Amygdala (tissue), 56 donors: ENCODE data around the gene KLHDC9.

Experiments
- DNase-seq, 56 donors: peaks; one replicate each; lab custom pipeline; 2025; lab: John Stamatoyannopoulos, UW

Gene KLHDC9

DNA sequence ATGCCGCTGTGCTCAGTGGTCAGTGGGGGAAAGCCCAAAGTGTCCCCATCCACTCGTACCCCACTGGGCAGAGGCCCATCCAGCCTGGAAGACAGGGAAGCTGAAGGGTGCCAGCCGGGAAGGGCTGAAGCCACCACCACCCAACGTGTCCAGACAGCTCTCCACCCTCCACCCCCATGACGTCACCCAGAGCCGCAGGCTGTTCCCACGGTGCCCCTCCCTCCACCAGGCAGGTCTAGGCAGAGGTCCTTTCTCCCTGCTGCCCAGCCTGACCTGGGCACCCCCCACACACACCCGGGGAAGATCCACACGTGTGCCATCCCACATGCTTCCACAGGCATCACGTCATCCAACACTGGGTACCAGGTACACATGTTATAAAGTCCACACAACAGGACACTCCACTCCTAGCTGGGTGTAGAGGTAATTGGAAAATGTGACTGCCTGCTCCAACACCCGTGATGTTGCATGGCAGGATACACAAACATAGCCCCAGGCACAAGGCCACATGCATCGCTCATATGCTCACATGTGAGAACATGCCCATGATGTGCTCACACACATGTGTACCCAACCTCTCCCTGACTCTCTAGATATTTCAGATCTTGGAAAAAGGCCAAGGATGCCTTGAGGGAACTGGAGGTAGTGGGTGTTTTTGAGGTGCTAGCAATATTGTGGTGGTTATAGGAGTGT is 23.3 kb upstream of the KLHDC9 start:
- DNase-seq = no peak

DNA sequence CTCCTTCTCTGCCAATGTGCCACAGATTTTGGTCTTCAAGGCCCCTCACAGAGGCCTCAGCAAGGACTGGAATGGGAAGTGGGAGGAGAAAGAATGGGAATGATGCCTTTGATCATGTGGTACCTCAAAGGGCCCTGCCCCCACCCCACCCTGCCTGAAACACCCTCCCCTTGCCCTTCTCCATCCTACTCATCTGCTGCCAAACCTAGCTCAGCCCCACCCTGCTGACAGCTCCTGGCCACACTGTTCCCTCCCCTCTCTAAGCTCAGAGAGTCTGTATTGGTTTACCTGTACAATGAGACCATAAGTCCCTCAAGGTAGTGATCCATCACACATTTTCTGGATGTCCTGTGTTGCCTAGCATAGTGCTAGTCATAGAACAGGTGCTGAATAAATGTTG is 21.8 kb upstream of the KLHDC9 start:
- no peak for DNase-seq

DNA sequence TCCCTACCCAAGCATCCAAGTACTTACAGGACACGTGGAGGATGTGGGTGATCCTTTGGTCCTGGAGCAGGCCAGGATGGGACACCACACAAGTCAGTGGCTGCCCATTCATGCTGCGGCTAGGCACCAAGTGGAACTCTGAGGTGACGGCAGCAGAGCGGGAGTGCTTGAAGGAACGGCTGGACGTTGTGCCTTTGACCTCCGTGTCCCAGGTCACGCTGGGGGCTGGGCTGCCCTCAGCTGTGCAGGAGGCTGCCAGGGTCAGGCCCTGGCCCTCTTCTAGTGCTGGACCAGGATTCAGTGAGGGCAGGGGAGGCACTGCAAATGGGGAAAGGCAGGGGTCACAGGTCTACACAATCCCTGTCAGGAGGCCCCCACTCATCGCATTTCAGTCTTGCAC is 20.7 kb upstream of the KLHDC9 start:
- DNase-seq = no peak

DNA sequence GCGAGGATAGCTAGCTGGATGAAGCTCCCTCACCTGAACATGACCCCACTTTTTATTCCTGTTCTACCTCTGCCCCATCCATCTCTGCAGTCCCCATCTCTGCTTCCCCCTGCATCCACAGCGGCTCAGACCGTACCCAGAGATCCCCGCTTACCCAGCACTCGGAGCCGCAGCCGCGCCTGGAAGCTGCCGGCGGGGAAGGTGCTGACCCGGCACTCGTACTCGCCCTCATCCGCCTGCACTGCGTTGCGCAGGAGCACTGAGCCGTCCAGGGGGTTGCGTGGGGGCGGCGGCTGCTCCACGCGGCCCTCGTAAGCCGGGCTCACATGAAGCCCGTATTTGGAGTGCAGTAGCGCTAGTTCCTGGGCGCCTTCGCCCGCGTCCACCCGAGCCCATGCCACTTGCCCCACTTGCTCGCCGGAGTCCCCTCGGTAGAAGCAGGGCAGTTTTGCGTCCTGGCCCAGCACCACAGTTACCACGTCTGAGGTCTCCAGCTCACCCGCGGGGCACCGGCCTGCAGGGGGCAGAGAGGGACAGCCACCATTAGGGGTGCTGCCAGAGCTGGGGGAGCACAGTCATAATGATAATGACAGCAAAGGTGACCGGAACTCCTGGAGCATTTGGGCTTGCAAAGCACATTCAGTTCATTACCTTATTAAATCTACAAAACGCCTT is 18.6 kb upstream of the KLHDC9 start:
- DNase-seq = no peak

DNA sequence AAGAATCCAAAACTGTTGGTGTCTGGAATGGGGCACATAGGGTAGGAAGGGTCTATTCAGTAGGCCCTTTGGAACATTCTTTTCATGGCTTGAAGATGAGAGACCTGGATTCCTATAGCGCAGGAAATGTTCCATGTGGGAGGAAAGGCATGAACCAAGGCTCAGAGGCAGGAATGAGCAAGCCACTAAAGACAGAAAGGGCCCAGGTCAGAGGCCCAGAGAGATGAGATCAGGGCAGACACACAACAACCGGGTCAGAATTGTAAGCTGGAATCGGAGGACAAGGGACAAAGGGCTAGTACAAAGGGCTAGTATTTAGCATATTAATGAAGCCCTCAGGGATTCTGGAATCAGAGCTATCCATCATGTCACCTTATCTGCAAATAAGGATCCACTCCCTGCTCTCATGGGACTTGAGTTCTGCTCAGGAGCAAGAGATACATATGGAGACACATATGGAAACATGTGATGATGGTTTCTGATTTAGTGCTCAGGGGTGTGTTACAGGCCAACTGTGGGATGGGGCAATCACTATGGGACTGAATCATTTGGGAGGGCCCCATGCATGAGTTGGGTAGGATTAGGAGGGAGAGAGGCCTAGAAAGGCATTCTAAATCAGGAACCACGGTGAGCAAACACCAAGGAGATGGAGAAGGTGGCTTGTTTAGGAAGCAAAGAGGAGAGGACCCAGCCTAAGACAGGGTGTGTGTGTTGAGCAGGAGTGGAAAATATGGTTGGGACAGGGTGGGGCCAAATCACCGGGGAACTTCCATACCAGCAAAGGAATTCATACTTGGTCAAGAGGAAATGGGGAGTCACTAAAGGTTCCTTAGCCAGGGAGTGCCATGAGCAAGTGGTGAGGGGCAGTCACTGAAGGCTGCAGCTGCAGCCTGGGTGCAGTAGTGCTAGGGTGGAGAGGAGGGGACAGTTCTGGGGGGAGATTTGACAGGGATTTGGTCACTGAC is 17.4 kb upstream of the KLHDC9 start:
- DNase-seq = no peak

DNA sequence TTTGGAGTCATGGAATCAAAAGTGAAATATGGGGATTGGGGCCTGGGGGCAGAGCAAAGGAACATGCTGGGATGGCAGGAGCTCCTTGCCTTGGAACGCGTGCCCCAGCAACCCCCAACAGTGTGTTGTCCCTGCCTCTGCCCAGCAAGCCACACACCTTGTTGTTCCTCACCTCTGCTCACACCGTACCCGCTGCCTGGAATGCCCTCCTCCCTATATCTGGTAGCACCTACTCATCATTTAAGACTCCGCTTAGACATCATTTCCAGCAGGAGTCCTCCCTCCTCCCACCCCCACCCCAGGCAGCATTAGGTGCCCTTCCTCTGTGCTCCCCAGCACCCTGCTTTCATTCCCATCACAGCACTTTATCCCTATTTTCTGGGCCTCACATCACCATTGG is 16.6 kb upstream of the KLHDC9 start:
- DNase-seq = no peak

DNA sequence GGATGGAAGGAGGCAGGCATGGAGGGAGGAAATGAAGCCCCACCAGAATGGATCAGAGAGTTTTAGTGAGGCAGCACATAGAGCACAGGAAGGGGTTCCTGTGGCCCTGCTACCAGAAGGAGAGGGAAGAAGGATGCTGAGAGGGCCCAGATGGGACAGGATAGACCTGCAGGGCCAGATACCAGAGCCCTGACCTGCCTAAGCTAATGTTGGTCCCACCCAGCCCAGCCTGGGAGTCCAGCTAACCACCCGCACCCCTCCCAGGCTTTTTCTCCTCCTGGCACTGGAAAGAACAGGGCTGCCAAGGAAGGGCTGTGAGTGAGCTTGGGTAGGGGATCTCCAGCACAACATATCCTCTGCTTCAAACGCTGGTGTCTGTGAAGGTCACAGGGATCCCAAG is 15.7 kb upstream of the KLHDC9 start:
- DNase-seq = no peak

DNA sequence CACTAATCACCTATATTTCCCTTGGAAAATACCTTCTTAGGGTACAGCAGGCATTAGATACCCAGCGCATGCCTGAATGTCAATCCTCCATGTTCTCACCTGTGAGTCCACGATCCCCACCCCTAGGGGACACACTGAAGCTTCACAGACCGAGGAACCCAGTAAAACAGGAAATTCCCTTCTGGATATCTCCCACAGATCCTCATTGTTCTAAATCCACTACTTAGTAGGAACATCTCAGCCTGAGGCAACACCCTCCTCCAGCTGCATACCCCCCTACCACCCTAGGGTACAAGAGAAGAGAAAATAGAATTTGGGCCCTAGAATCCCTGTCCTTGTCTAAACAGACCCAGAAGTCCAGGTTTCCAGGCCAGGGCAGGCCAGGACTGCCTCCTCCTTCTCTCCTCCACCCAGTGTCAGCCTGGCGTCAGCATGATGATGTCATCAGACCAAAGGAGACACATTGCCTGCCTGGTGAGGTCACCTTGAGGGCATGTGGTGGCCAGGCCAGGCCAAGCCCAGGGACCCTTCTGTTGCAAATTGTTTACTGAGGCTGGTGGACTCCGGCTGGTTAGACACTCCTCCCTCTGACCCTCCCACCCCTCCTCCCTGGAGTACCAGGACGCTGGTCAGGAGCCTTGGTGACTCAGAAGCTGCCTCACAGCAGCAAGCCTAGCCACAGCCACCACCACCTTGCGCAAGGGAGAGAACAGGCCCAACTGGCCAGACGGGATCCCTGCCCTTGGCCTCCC is 15.0 kb upstream of the KLHDC9 start:
- no peak for DNase-seq

DNA sequence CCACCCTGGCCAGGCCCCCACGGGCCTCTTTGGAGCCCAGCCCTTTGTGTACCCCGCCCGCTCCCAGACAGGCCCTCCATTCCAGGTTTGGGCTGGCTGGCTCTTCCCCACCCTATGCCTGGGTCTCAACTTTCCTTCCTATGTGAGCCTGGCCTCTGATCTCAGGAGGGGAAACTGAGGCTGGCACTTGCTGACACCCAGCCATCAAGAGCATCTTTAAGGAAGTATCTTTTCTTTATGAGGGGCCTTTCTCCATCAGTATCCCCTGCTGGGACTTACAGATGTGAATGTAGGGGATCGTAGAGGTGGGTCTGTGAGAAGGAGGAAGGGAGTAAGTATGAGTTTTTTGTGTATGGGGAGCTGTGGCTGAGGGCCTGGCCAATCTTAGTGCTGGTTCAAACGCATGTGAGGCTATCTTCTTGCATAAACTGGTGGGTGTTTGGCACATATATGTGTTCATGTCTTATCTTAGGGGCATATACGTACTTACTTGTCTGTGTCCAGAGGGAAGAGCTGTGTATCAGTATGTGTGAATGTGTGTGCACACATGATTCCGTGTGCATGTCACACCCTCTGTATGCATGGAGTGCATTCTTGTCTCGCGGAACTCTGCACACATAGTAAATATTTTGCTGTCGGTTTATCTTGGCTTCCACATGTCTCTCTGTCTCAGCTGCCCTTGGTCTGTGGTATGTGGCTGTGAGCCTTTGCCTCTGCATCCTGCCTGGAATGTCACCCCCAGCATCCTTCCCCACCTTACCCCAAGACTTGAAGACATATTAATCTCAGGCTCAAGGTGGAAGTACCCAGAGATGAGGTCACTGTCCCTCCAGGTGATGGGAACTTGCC is 14.2 kb upstream of the KLHDC9 start:
- no peak for DNase-seq

DNA sequence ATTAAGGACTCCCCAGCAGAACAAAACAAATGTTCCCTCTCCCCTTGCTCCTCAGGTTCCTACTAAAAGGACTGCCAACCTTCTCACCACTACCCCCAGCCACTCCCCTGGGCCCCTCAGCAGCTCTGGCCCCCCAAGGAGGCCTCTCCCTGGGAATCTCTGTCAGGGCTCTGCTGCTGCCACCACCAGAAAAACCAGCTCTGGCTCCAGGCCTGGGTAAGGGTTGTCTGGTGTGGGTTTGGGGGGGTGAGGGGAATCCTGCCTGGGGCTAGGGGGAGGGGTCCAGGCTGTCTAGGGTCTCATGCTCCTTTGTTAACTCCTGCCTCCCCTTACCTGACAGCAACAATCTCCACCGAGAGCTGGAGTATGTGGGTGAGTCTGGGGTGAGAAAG is 13.6 kb upstream of the KLHDC9 start:
- no peak for DNase-seq

DNA sequence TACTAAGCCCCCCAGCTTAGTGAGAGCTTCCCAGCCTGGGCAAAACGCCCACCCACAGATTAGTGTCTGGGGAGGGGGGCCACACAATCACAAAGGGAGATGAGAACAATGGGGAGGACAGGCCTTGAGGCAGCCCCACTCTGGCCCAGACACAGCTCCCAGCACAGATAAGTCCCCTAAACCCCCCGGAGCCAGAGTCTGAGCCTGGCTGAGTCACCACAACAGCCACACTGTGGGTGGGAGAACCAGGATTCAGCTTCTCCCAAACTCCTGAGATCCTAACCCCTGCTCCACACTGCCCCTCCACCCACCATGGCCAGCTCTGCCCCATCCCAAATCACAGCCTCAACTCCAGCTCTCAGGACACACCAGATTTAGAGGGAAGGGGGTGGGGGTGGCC is 13.0 kb upstream of the KLHDC9 start:
- no peak for DNase-seq

DNA sequence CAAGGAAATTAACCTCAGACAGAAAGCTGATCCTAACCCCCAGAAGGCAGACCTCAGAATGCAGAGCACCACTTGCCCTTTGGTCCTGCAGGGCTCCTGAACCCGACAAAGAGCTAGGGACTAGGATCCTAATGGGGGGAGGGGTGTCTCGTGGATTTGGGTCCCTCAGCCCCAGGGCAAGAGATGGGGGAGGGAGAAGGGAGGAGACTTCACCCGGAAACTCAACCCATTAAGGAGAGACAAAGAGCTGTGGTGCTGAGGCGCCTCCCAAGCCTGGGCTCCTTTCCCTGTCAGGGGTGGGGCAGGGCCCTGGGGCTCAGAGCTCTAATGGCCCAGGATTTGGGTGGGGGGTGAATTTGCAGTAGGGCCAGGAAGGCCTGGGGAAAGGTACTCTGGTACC is 11.7 kb upstream of the KLHDC9 start:
- no peak for DNase-seq

DNA sequence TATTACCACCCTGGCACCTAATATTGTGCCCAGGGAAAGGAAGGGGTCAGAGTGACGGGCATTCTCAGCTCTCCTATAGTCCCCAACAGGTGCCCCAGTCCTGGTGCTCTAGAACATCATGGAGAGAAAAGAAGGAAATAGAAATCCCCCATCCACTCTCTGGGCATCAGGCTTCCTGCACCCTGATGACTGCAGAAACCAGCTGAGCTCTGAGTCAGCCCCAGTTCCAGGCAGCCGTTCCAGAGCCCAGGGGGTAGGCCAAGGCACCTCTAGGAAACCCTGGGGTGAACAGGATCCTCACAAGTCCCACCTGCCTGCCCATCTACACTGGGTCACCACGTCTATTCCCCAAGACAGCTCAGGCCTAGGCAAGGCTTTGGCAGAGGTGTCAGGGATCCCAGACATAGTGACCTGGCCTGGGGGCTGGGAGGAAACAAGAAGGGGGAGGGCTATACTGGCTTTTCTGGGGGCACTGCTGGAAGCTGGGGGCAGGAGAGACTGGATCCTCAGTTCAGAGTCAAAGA is 9.5 kb upstream of the KLHDC9 start:
- DNase-seq = no peak

DNA sequence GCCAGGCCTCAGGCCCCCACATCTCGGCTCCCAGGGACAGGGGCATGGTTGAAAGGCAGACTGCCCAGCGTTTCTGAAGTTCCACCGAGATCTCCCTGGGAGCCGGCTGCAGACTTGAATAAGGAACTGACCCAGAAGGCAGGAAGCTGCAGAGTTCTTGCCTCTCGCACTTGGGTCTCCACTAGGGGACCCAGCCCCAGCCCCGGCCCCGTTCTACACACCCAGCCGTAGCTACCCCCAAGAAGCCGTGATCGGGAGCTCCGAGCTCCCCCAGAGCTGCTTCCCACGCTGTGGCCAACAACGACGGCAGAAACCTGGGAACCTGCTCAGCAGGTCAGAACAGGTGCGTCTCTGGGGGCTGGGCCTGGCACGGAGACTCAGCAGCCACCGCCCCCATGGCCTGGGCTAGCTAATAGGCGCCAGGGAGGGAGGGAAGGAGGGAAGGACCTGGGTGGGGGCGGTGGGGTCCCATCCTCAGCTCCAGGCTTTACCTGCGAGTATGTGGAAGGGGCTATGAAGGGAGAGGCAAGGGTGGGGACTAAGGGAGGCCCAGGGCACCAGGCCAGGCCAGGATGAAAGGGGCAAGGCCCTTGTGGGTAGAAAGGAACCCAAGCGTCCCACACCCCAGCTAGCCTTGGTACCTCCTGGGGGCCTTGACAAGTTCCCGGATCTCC is 8.8 kb upstream of the KLHDC9 start, which contains the start of gene NECTIN4:
Gene NECTIN4 (minus strand): TSS at position 308 of the 674 bp plus-strand sequence. CDS start 262 bp downstream, at position 46.
- no peak for DNase-seq

DNA sequence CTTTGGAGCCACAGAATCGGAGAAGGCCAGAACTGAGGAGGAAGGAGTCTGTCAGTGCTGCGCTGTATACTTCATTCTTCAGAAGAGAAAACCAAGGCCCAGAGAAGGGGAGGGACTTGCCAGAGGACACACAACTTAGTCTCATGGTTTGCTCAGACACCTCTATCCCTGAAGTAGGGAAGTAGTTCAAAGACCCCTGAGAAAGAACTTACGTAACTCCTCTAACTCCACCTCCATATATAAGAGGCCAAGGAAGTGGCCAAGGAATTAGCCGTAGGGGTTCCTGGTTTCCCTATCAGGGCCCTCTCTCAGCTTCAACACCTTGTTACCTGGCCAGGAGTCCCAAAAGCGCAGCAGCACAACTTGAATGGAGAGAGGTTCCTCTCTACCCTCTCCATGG is 8.2 kb upstream of the KLHDC9 start:
- no peak for DNase-seq

DNA sequence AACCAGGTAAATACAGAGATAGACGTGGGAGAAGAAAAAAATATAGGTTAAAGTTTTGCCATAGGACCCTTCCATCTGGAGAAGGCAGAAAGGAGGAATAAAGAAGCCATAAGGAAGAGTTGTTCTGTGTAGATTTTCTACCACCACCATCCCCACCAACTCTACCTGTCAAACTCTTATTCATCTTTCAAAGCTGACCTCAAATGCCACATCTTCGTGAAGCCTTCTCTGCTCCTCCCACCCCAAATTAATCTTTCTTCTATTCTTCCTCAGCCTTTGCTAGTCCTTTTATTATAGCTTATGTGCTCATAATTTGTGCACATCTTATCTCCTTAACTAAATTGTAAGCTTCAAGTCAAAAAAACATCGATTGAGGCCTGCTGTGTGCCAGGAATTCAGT is 7.5 kb upstream of the KLHDC9 start:
- DNase-seq = no peak

DNA sequence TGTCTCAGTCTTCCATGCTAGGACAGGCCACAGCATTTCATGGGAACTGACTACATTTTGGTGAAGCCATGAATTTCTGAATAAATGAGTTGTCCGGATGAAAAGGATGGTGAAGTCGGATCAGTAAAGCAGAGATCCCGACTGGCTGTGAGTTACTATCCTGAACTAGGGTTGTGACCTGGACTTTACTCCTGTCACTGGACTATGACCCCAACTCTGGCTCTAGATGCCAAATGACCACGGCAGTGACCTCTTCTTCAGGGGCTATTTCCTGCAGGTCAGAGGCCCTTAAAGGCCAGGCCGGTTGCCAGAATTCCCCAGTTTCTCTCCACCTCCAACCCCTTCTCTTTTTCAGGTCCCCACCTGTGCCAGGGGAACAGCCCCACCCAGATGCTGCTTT is 7.1 kb upstream of the KLHDC9 start:
- DNase-seq = no peak

DNA sequence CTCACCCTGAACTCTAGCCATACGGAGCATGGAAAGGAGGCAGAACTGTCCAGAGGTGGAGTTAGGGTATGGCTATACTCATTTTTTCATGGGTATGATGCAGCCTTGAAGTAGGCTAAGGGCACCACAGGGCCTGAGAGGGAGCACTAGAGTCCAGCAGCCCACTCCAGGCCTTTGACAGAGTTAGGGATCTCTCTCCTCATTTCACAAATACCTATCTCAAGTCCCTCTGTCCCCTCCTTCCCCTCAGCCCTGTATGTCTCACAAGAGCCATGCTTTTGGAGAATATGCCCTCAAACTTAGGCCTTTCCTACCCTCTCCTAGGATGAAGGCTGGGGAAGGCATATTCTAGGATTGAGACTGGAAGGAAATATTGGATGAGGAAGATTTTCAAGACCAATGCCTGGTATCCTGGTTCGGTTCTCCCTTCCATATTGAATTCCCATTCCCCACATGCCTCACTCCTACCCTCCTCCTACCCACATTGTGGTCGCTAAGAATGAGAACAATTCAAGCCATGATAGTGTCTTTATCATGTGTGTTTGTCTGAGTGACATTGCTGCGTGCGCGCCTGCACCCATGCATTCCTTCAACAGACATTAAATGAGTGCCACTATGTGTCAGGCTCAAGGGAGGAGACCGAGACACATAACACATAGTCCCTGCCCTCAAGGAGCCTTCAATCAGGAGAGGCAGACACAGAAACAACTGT is 6.2 kb upstream of the KLHDC9 start:
- DNase-seq = no peak
